Mononuclear cell (primary cell): Measurements from ENCODE around the gene MKNK2. TPM values are rescaled to one million over a fixed set of nuclear protein-coding genes. Genes with fewer than 3 reads are reported as not detected.

Source experiments
- H3K27me3 ChIP-seq: 2 replicates; pipeline ENCODE4 v1.6.0; 2011; ENCODE audit warnings: low read length, control low read depth; ENCODE audit not compliant: insufficient read depth
- H3K4me1 ChIP-seq: 2 replicates; pipeline ENCODE4 v1.5.1; 2011; ENCODE audit warnings: mild to moderate bottlenecking, low read length, control low read depth; ENCODE audit not compliant: insufficient read depth
- H3K4me3 ChIP-seq: 2 replicates; pipeline ENCODE4 v1.5.1; 2011; ENCODE audit warnings: mild to moderate bottlenecking, low read length, moderate library complexity
- H3K9me3 ChIP-seq: 2 replicates; pipeline ENCODE4 v1.5.1; 2011; ENCODE audit warnings: low read depth, mild to moderate bottlenecking, control low read depth, low read length
- total RNA-seq: library from RNA; depleted of rRNA; stranded (reverse); fragments of >200 nt; gene quantifications from one replicate; pipeline ENCODE4 v1.2.3, GENCODE V29; 2012

Gene MKNK2
- total RNA-seq, 1 donor, result 163 TPM

DNA sequence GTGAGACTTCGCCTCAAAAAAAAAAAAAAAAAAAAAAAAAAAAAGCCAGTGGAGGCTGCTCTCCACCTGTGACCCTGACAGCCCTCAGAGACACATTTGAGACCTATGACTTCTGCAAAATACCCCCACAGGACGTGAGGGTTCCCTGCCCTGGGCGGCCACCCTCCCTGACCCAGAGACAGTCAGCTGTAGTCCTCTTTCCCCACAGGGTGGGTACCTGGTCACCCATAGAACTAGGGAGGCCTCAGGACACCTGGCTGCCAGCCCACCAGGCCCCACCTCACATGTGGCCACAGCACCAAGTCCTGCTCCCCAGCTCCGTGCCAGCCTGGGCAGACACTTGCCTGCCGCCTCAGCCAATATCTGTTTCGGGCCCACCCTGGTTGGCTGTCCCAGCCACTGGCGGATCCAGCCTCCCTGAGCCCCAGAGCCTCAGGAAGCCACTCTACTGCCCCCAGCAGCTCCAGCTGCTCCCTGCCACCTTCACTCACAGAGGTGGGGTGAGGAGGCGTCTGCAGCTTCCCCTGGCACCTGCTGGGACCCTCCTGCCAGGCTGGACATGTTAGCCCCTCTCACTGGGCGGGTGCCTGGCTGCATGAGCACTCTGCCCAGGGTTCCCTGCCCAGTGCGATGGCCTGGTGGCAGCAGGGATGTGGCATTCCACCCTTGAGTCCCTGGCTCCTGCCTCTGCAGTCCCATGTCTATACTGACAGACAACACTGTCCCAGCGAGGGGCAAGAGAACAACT, 6.9 kb downstream of the MKNK2 start:
- Histone ChIP-seq H3K9me3 (no peaks in the 10 kb centered on the region), H3K27me3 (no peaks in the 10 kb centered on the region), H3K4me1 (peaks cover 81% of the 10 kb centered on the region), H3K4me3 (no peak overlapping the region)

DNA sequence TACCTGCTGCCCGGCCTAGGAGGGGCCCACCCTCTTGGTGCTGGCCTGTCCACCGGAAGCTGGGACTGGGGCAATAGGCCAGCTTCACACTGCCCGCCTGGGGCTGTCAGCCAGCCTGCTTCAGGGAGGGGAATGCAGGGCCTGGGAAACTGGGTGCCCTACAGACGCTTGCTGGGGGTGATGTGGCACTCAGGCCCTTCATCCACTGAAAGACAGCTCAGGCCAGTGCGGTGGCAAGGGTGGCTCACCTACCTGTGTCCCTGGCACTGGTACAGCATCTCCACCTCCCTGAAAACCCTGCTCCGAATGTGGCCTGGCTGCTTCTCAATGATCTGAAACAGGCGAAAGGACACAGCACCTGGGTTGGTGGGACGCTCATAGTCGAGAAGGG, 7.8 kb downstream of the MKNK2 start:
- no peaks in the 10 kb centered on the region for H3K9me3 ChIP-seq
- H3K27me3 ChIP-seq, result no peaks in the 10 kb centered on the region
- peaks cover 72% of the 10 kb centered on the region for H3K4me1 ChIP-seq
- H3K4me3 ChIP-seq, result no peak overlapping the region

DNA sequence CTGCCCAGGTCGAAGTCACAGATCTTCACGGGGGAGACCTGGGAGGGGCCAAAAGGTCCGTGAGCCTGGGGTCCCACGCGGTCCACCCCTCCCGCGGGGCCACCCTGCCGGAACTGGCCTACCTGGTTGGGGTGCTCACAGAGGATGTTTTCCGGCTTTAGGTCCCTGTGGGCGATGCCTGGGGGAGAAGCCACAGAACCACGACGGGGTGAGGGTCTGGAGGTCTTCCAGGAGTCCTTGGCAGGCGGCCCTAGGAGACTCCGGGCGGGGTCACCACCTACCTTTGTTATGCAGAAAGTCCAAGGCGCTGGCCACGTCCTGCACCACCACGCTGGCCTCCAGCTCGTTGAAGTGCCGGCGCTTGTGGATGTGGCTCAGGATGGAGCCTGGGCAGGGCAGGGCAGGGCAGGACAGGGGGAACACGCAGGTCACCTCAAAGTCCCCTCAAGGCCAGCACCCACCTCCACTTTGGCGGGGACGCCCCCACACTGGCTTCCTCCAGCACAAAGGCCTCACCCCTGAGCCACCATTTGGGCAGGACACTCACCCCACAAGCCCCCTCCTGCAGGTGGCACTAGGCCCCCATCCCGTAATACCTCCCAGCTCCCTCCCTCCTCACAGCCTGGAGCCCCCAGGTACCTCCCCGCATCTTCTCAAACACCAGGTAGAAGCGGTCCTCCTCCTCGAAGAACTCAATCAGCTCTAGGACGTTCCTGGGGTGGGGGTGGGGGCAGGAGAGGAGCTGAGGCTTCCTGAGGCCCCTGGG, 8.4 kb downstream of the MKNK2 start:
- no peaks in the 10 kb centered on the region for H3K27me3 ChIP-seq
- peaks cover 66% of the 10 kb centered on the region for H3K4me1 ChIP-seq

DNA sequence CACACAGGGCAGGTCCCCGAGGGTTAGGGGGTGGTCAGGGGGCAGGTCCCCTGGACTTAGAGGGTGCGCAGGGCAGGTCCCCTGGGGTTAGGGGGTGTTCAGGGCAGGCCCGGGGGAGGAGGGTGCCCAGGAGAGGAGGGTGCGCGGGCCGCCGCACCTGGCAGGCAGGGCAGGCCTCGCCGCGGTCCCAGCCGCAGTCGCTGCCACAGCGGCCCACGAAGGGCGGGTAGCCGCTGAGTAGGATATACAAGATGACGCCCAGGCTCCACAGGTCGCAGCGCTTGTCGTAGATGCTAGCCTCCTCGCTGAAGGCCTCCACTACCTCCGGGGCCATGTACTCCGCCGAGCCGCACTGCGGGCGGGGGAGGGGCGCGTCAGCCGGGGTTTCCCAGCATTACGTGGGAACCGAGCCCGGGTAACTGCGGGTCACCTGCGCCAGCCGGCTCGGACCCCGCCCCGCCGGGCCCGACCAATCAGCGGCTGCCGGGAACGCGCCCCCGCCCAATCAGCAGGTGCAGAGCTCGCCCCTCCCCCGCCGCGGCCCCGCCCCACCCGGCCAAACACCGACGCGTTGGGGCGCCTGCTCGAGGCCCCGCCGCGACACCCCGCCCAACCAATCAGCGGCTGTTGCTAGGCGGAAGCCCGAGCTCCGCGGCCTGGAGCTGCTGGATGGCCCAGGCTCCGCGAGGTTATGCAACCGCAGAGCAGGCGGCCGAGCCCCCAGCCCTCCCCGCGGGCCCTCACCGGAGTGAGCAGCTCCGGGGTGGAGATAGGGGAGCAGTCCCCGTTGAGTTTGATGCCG, 9.2 kb downstream of the MKNK2 start:
- peaks cover 59% of the 10 kb centered on the region for H3K4me1 ChIP-seq
- no peaks in the 10 kb centered on the region for H3K27me3 ChIP-seq
- H3K4me3 ChIP-seq, result peak overlapping the region; percentile 24
- H3K9me3 ChIP-seq, result no peaks in the 10 kb centered on the region

More for the DNA sequence above, 8.4 kb downstream of the MKNK2 start:
- Histone ChIP-seq H3K9me3 (no peaks in the 10 kb centered on the region), H3K4me3 (peak overlapping the region; percentile 16)

DNA sequence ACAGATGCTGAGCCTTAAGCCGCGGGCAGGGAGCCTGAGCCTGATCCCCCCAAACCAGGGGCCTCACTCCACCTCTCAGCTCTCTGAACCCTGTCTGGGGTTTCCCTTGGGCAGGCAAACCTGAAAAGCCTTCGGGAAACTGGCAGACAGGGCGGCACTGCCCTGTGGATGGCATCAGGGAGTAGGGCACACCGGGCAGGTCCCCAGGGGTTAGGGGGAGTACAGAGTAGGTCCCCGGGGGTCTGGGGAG, 9.7 kb downstream of the MKNK2 start:
- Histone ChIP-seq H3K9me3 (no peaks in the 10 kb centered on the region), H3K4me3 (peak overlapping the region; percentile 24), H3K4me1 (peaks cover 55% of the 10 kb centered on the region), H3K27me3 (no peaks in the 10 kb centered on the region)

DNA sequence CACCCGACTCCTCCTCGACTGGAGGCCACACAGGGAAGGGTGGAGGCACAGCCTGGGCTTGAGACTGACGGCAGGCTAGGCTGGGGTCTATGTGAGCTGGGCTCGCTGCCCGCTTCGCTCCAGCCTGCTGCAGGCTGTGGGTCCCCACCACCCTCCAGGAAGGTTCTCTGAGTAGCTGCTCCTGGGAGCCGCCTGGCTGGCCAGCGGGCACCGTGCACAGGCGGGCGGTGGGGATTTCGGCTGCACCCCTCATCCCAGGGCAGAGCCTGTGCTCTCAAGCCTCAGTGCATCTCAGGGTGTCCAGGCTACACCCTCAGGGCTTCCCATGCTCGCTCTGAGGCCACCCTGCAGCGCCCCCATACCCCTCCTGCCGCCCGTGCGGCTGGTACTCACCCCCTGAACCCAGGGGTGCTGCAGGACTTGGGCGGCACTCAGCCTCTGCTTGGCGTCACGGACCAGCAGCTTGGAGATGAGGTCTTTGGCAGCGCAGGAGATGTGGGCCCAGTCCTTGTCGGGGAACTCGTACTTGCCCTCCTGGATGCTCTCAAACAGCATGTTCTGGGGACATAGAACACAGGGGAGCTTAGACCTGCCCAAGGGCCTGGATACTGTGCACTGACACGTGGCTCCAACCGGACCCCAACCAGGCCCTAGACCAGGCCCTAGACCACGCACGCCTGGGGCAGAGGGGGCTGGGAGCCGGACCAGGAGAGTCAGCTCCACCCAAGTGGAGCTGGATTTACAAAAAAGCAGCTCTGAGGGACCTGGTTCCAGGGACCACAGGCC, 10.2 kb downstream of the MKNK2 start:
- peaks cover 50% of the 10 kb centered on the region for H3K4me1 ChIP-seq
- no peak overlapping the region for H3K4me3 ChIP-seq
- no peaks in the 10 kb centered on the region for H3K27me3 ChIP-seq
- H3K9me3 ChIP-seq, result no peaks in the 10 kb centered on the region

DNA sequence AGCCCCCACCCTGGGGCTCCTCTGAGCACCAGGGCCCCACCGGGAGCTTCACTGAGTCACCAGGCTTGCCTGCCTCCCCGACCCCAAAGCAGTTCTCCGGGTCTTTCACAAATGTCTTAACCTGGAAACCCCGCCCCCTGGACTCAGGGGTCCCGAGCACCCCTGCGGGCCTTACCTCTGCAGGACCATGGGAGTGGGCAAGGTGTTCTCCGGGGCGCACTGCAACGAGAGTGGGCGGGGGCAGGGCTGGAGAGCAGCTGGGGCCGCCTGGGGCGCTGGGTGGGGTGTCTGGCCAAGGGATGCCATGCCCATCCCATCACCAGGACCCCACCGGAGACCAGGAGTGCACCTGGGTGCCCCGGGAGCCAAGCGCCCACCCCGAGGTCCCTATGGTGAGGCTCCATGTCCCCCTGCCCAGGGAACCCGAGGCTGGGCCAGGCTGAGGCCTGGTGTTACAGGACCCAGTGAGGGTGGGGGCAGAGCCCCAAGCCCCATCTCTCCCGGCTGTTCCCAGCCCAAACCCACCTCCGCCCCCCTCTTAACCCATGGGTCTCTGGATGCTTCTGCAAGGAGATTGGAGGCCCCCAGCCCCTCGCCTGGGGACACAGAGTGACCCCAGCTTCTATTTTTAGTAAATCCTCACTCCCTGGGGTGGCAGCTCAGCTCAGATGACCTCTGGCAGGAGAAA, 10.9 kb downstream of the MKNK2 start:
- peaks cover 43% of the 10 kb centered on the region for H3K4me1 ChIP-seq
- H3K27me3 ChIP-seq, result no peaks in the 10 kb centered on the region
- H3K9me3 ChIP-seq, result no peaks in the 10 kb centered on the region
- no peak overlapping the region for H3K4me3 ChIP-seq

DNA sequence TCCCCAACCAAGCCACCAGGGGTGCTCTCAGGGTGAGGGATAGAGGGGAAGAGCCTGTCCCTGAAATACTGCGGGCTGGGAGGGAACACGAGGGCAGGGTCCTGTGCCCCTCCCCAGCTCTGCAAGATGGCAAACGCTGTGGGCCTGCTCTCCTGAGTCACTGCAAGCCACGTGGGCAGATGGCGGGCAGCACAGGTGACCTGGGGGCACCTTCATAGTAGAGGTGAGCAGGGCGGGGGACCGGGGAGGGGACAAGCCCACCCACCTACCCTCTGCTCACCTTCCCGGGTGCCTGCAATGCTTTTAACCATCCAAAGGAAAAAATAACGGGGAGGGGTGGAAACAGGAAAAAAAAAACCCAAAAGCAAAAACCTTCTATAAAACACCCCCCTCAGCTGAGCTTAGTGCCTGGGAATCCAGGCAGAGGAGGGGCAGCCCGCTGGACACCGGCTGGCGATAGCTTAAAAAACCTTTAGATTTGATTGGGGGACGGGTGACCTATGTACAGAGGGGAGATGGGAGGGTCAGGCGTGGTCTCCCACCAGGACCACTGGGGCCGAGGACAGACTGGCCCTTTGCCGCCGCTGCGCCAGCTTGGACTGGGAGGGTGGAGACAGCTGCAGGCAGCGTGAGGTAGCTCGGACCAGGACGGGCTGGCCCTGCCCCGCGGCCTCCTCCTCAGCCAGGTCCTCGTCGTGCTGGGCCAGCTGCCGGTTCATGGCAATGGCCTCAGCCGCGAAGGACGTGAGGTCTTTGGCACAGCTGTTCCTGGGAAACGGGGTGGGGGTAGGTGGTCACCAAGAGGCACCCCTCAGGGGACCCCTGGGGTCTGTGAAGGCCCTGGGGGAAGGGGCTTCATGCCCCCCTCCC, 11.7 kb downstream of the MKNK2 start:
- Histone ChIP-seq H3K4me3 (no peak overlapping the region), H3K4me1 (peaks cover 39% of the 10 kb centered on the region), H3K9me3 (no peaks in the 10 kb centered on the region), H3K27me3 (no peaks in the 10 kb centered on the region)

DNA sequence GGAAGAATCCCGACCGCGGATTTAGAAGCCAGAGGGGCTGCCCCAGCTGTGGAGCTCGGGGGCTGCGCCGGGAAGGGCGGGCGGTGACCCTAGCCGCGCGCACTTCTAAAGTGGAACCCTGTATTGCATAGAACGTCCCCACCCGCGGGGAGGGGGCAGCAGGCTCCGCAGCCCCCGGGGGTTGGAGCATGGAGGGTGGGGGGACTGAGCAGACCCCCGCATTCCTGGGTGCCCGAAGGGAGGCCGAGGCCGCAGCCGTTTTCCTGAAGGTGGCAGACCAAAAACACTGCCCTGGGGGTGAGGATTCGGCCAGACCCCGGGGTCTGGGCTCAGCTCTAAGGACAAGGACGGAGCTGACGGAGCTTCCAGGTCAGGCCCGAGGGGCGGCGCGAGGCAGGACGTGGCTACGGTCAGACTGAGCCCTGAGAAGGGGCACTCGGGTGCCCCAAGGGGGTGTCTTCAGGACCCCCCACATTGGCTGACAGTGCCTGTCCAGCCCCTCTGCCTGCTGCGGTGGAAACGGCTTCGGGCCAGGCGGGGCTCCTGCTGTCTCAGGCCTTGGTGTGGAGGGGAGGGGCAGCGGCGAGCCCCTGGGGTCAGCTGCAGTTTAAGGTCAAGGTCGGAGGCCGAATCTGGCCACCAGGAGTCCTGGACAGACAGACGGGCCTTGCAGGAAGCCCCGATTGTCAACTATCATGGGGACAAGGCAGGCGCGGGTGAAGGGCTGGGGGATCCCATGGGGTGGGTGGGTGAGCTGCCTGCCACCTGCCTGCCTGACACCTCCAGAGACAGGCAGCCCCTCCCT, 12.6 kb downstream of the MKNK2 start:
- H3K4me1 ChIP-seq, result peaks cover 36% of the 10 kb centered on the region

DNA sequence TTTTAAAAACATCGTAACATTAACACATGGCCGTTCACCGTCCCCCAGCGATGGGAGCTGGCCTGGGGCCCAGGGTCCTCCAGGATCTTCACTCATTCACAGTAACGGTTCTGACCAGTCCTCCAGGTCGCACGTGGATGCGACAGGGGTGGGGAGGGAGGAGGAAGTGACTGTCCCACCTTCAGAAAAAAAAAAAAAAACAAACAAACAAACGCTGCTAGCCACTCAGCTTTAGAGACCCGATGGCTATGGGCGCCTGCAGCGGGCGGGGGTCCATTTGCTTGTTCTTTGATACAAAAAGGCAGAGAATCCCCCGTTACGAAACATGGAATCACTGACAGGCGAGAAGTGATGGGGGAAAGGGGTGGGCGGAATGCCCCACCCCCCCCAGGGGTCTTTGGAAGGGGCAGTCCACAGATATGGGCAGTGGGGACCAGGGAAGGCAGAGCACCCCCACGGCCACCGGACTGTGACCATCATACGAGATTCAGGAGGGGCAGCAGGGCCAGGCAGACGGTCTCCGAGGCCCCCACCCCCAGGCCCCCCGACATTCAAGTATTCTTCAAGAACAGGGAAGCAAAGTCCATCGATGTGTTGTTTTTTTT, 13.3 kb downstream of the MKNK2 start:
- Histone ChIP-seq H3K9me3 (no peaks in the 10 kb centered on the region), H3K4me3 (no peak overlapping the region), H3K4me1 (peaks cover 36% of the 10 kb centered on the region), H3K27me3 (no peaks in the 10 kb centered on the region)

More for the DNA sequence above, 12.6 kb downstream of the MKNK2 start:
- Histone ChIP-seq H3K4me3 (no peak overlapping the region), H3K9me3 (no peaks in the 10 kb centered on the region), H3K27me3 (no peaks in the 10 kb centered on the region)

DNA sequence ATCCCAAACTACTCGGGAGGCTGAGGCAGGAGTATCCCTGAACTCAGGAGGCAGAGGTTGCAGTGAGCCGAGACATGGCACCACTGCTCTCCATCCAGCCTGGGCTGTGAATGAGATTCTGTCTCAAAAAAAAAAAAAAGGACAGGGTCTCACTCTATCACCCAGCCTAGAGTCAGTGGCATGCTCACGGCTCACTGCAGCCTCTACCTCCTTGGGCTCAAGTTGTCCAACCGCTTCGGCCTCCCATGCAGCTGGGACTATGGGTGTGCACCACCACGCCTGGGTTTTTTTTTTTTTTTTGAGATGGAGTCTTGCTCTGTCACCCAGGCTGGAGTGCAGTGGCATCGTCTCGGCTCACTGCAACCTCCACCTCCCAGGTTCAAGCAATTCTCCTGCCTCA, 14.6 kb downstream of the MKNK2 start:
- Histone ChIP-seq H3K4me3 (no peak overlapping the region), H3K9me3 (no peaks in the 10 kb centered on the region), H3K4me1 (peaks cover 40% of the 10 kb centered on the region), H3K27me3 (no peaks in the 10 kb centered on the region)

DNA sequence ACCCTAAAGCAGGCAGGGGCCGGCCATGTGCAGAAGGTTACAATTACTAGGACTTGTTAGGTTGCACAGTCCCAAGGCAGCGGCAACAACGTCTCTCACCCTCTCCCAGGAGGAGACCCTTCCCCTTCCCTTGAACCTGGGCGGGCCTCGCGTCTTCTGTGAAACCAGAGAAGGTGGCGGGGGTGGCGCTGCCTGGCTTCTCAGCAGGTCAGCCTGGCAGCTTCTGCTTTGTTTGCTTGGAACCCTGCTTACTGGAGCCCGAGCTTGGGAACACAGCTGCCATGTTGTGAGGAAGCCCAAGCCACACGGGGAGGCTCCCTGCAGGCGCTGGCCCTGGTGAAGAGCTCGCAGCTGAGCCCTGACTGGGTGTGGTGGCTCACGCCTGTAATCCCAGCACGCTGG, 15.5 kb downstream of the MKNK2 start:
- Histone ChIP-seq H3K4me1 (peaks cover 33% of the 10 kb centered on the region), H3K9me3 (no peaks in the 10 kb centered on the region), H3K4me3 (no peak overlapping the region), H3K27me3 (no peaks in the 10 kb centered on the region)
